Sigmoid colon (tissue), 7 donors: ENCODE measurements around the gene TCERG1L. TPM values are rescaled to one million over a fixed set of nuclear protein-coding genes. Genes with fewer than 3 reads are reported as not detected.

ENCODE experiments used
- DNase-seq: peaks from one replicate; pipeline ENCODE4 v3.0.0-alpha.2; 2019
- H3K27ac ChIP-seq, 4 donors: fragments of 200-600 bp; sonication (generic); one replicate each; pipeline ENCODE4 v1.5.1; 2016 to 2019; ENCODE audit warnings: mild to moderate bottlenecking in 1 of 4
- H3K27me3 ChIP-seq, 3 donors: fragments of 200-600 bp; sonication (generic); one replicate each; pipeline ENCODE4 v1.5.1; 2019; ENCODE audit warnings: mild to moderate bottlenecking in 1 of 3
- H3K36me3 ChIP-seq, 4 donors: fragments of 200-600 bp; sonication (generic); one replicate each; pipeline ENCODE4 v1.5.1; 2016 to 2019
- H3K4me1 ChIP-seq, 4 donors: fragments of 200-600 bp; sonication (generic); one replicate each; pipeline ENCODE4 v1.5.1; 2017 to 2019
- H3K4me3 ChIP-seq, 4 donors: fragments of 200-600 bp; sonication (generic); one replicate each; pipeline ENCODE4 v1.5.1; 2017 to 2019; ENCODE audit warnings: mild to moderate bottlenecking in 2 of 4, moderate library complexity in 1 of 4
- H3K9me3 ChIP-seq, 4 donors: fragments of 200-600 bp in 3 of 4; sonication (generic) in 3 of 4; one replicate each; pipeline versions ENCODE4 v1.5.1 to v1.6.1; 2013 to 2019
- CTCF ChIP-seq, 4 experiments: fragments of 450-650 bp in 3 of 4; fragments of 200-600 bp in 1 of 4; IDR thresholded peaks; one replicate each; pipeline ENCODE4 v1.5.1; 2016 to 2019; ENCODE audit warnings: antibody characterized with exemption in 4 of 4, mild to moderate bottlenecking in 3 of 4, moderate library complexity in 2 of 4
- EP300 ChIP-seq, 4 donors: sonication (generic); formaldehyde crosslinking; IDR thresholded peaks; one replicate each; pipeline ENCODE4 v1.6.1; 2017; ENCODE audit warnings: antibody characterized with exemption in 4 of 4
- POLR2A ChIP-seq, 2 donors: fragments of 450-650 bp; IDR thresholded peaks; one replicate each; pipeline ENCODE4 v1.6.1; 2016; ENCODE audit warnings: antibody characterized with exemption in 2 of 2, mild to moderate bottlenecking in 2 of 2, moderate library complexity in 2 of 2
- POLR2AphosphoS5 ChIP-seq, 4 donors: sonication (generic); formaldehyde crosslinking; IDR thresholded peaks; one replicate each; pipeline ENCODE4 v1.6.1; 2017; ENCODE audit warnings: antibody characterized with exemption in 4 of 4
- WGBS, 2 donors: extraction: QIAGEN DNeasy Blood & Tissue Kit; methylation state at CpG; one replicate each; pipeline ENCODE4 v1.1.7; 2013; 5-methylcytosine and 5-hydroxymethylcytosine counted together
- intact Hi-C: fragments of 100-400 bp; cut with DNase I; formaldehyde crosslinking; loops from one replicate; pipeline ENCODE4 v1.15.1; 2023
- polyA plus RNA-seq, 3 donors: library from polyadenylated mRNA; stranded (reverse); fragments of 200-250 nt; gene quantifications; one replicate each; pipeline ENCODE4 v1.2.3, GENCODE V29; 2013
- total RNA-seq, 4 donors: library from RNA; depleted of rRNA; stranded (reverse); fragments of >200 nt; gene quantifications; one replicate each; pipeline ENCODE4 v1.1.0, GENCODE V29; 2016
- donor health status: healthy with polysubstance abuse.
- donor health status: Bipolar disorder and iron deficiency.
- donor health status: healthy.

Gene TCERG1L
- total and polyA plus RNA-seq, 7 donors: under 0.01 to 0.55 (median 0.10) TPM; not detected in 4

GRCh38 chr10:131127610-131128009, 183.9 kb downstream of the TCERG1L start:
- WGBS, 2 donors: 70 to 75% methylated on average over 8 of the region's 8 CpGs
- intact Hi-C loops: no loop called here
- Histone ChIP-seq H3K4me3 (no peak overlapping the region), H3K27ac (no peak overlapping the region), H3K27me3 (no peaks in the 10 kb centered on the region), H3K36me3 (no peaks in the 10 kb centered on the region), H3K4me1 (no peaks in the 10 kb centered on the region), H3K9me3 (no peaks in the 10 kb centered on the region)
- TF ChIP-seq EP300 (IDR thresholded peaks at IDR 0.05) (no peak), POLR2A (IDR thresholded peaks at IDR 0.05) (no peak), POLR2AphosphoS5 (IDR thresholded peaks at IDR 0.05) (no peak), CTCF (IDR thresholded peaks at IDR 0.05) (no peak)
- no peak for DNase-seq

GRCh38 chr10:131127138-131127589, 184.4 kb downstream of the TCERG1L start:
- H3K27ac ChIP-seq: no peak overlapping the region
- no peaks in the 10 kb centered on the region for H3K27me3 ChIP-seq
- no peak overlapping the region for H3K4me3 ChIP-seq
- no peak for DNase-seq
- intact Hi-C loops: no loop called here
- 66 to 78% methylated on average over 9 of the region's 9 CpGs for WGBS, 2 donors
- no peaks in the 10 kb centered on the region for H3K9me3 ChIP-seq
- no peaks in the 10 kb centered on the region for H3K4me1 ChIP-seq
- TF ChIP-seq POLR2AphosphoS5 (IDR thresholded peaks at IDR 0.05) (no peak), POLR2A (IDR thresholded peaks at IDR 0.05) (no peak), EP300 (IDR thresholded peaks at IDR 0.05) (no peak), CTCF (IDR thresholded peaks at IDR 0.05) (no peak)
- H3K36me3 ChIP-seq: no peaks in the 10 kb centered on the region

- intact Hi-C loops: no loop called here
- Histone ChIP-seq H3K27me3 (no peaks in the 10 kb centered on the region), H3K9me3 (no peaks in the 10 kb centered on the region), H3K4me1 (no peaks in the 10 kb centered on the region), H3K27ac (no peak overlapping the region), H3K4me3 (no peak overlapping the region), H3K36me3 (no peaks in the 10 kb centered on the region)
- 59 to 67% methylated on average over 14 of the region's 14 CpGs for WGBS, 2 donors
- DNase-seq: no peak
- TF ChIP-seq POLR2AphosphoS5 (IDR thresholded peaks at IDR 0.05) (no peak), CTCF (IDR thresholded peaks at IDR 0.05) (no peak), EP300 (IDR thresholded peaks at IDR 0.05) (no peak), POLR2A (IDR thresholded peaks at IDR 0.05) (no peak)
Measured at GRCh38 chr10:131126321-131127137, 185.0 kb downstream of the TCERG1L start.

- H3K27ac ChIP-seq: no peak overlapping the region
- intact Hi-C loops: no loop called here
- H3K27me3 ChIP-seq: no peaks in the 10 kb centered on the region
- H3K4me3 ChIP-seq: no peak overlapping the region
- DNase-seq: no peak
- TF ChIP-seq CTCF (IDR thresholded peaks at IDR 0.05): no peak
- TF ChIP-seq POLR2AphosphoS5 (IDR thresholded peaks at IDR 0.05): no peak
- TF ChIP-seq POLR2A (IDR thresholded peaks at IDR 0.05): no peak
- H3K36me3 ChIP-seq: no peaks in the 10 kb centered on the region
- no peaks in the 10 kb centered on the region for H3K9me3 ChIP-seq
- no peaks in the 10 kb centered on the region for H3K4me1 ChIP-seq
- WGBS, 2 donors: 70 to 80% methylated on average over 10 of the region's 10 CpGs
Measured at GRCh38 chr10:131125511-131126225, 185.9 kb downstream of the TCERG1L start.
